Activated T-cell treated with anti-CD3 and anti-CD28 coated beads for 24 hours (primary cell): ENCODE data around the gene SGMS1.
"Not testable (repeated sequence)": the region's sequence is repeated elsewhere in the genome, so short reads cannot be mapped to it uniquely, and the experiment has no call there.

Experiments used
- DNase-seq: peaks from one replicate; pipeline ENCODE4 v3.0.0-alpha.2; 2020; ENCODE audit warnings: low read depth

The SGMS1 gene

DNA sequence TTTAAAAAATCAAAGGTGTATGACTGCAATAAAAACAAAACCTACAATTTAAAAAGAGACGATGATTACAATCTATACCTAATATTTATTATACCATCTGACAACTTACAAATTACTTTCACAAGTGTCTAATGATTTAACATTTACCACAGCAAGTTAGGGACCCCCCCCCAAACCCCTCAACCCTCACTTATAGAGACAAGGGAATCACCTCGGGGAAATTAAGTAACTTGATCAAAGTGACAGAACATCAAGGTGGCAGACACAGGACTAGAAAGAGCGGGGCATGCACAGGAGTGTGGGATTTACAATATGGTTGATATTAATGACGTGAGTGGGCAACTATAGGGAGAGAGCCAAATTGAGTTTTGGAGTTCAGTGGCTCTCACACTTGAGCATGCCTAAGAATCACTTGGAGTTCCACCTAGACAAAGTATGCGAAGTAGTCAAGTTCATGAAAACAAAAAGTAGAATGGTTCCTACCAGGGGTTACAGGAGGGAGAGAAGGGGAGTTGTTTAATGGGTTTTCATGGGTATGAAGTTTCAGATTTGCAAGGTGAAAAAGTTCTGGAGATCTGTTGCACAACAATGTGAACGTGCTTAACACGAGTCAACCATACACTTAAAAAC is 43.4 kb downstream of the SGMS1 start:
- no peak for DNase-seq

GRCh38 chr10:50579491-50580261 is 44.1 kb downstream of the SGMS1 start:
- DNase-seq, result no peak

DNA sequence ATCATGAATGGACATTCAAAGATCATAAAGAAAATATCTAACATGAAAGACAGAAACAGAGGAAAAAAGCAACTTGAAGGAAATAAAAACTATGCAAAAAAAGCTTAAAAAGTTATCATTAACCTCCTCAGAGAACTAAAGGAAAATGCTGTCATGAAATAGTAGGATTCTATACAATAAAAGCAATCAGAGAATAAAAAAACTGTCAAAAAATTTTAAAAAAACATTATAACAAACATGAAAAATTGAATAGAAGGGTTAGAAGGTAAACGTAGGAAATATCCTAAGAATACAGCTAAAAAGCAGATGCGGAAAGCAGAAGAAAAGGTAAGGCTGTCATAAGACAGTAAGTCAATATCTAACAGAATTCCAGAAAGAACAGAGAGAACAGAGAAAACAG is 44.8 kb downstream of the SGMS1 start:
- DNase-seq, result no peak

DNA sequence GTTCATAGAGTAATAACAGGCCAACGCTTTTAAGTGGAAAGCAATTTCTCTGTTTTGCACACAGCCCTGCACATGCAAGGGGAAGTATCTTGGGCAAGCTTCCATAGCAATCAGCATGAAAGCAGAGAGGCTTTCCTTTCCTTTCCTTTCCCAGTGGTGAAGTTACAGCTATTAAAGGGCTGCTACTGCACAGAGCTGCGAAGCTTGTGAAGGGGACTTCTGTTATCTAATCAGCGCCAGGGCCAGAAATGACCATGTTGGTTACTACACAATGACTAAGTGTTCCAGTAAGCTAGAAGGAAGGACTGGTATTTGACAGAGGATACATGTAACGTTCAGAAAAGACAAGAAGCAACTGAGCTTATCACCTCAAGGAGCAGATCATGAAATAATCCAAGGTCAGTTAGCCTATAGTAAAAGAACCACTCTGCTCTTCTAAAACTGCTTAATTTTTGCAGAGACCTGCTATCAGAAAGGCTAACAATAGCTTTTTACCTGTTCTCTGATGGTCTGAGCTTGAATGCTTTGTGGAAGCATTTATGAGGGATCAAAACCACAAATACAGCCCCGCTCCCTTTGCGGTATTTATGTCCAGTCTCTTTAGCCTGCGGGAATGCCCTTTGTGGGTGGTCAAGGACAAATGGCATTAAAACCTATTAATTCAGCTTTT is 45.9 kb downstream of the SGMS1 start:
- DNase-seq, result no peak

DNA sequence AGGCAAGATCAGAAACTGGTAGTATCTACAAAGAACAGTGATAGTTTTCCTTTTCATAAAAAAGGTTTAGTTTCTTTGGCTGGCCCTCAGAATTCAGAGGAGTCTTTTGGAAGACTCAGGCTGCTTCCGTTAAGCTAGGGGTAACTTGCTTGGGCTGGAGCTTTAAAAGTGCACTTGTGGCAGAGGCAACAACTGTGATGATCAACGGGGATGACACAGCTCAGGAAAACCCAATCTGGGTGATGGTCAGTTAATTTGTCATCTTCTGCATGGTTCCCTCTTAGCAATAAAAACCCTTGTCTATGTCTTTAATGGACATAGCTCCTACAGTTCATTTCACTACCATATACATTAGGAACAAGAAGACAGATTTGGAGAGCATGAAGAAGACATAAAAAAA is 46.7 kb downstream of the SGMS1 start:
- DNase-seq, result no peak

DNA sequence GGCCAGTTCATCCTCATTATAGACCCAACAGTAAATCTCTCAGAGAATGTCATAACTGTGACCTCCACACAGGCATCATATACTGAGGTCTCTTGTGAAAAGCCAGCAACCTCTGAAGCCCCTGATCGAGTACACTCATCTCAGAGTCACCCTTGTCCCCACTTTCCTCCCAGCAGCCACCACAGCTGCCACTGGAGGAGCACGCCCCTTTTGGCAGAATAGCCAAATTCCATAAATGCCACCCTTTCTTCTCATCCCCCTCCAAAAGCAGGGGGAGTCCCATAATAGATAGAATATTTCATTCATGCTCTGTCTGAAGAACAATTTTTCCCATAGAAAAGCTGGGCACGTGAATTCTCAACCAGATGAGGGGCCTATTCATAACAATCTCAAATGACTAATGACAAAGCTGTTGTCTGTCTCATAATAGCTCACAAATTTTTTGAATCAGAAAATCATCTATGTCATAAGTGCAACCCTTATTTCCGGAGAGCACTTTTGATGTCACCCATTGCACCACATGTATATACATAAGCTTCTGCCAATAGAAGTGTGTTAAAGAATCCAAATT is 47.4 kb downstream of the SGMS1 start:
- no peak for DNase-seq

- no peak for DNase-seq
Observed at GRCh38 chr10:50575477-50576244, 48.1 kb downstream of the SGMS1 start.

- no peak for DNase-seq
Observed at GRCh38 chr10:50574931-50575330, 48.8 kb downstream of the SGMS1 start.

GRCh38 chr10:50574305-50574704 is 49.5 kb downstream of the SGMS1 start:
- DNase-seq, result no peak

- no peak for DNase-seq
Observed at GRCh38 chr10:50572017-50572491, 51.7 kb downstream of the SGMS1 start.

- DNase-seq, result not testable (repeated sequence)
Observed at GRCh38 chr10:50568750-50569149, 55.0 kb downstream of the SGMS1 start.

DNA sequence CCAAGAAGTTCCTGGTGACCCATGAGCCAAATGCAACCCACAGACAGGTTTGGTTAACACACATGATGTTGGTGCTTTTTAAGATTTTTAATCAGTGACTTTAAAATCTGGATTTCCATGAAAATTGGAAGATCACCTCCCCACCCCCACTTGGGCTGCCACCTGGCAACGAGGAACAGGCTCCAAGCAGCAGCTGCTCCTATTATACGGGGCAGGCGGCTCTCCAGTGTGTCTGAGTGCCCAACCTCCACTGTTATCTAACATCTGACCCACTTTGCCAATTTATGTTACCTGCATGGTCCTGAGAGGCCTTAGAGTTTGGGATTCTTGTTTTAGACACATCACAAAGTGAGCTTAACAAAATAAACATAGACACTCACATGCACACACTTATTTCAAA is 56.4 kb downstream of the SGMS1 start:
- no peak for DNase-seq

DNA sequence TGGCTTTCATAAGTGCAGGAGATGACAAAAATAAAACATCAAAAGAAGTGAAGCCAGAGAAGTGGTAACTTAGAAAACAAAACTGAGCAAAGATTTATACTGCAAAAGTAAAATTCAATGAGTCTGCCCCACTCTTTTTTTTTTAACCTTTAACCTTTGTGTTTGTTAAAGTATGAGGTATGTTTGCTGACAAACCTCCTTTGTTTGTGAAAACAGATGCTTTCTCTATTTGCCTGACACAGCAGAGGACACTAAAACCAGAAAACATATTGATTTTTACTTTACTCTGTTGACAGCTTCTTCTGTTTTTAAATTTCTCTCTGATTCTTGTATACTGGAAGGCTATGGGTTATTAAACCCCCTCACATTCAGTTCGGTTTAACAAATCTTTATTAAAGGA is 57.6 kb downstream of the SGMS1 start:
- DNase-seq, result no peak

- DNase-seq, result no peak
Observed at GRCh38 chr10:50565301-50566083, 58.3 kb downstream of the SGMS1 start.

DNA sequence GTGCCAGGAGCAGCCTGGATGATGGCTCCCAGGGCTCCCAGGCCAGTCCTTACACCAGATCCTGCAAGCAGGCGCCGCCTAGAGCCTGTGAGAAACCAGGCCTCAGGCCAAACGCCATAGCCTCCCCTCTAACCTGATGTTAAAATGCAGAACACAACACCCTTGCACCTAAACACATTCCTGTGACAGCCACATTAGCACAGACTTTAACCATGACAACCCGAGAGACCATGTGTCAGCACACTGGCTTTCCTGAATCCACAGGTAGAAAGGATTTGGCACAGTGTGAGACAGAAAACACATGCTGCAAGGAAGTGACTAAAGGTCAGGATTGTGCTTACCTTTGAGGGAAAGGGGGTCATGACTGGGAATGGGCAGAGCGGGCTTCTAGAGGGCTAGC is 59.9 kb downstream of the SGMS1 start:
- no peak for DNase-seq

DNA sequence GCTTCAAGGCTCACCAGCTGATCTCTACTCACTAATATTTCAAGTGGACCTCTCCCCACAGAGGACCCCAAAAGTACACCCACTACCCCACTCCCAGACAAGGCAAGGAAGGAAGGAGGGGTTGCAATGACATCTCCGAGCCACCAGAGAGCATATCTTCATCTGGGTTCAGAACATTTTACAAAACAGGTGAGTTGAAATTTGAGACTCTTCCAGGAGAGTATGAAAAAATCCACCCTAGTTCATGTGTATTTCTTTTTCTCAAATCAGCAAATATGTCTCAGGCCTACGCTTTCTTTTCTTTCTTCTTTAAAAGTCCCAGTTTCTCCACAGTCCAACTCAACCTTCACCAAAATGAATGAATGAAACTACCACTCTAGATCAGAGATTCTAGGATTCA is 61.9 kb downstream of the SGMS1 start:
- no peak for DNase-seq

GRCh38 chr10:50561266-50561665 is 62.5 kb downstream of the SGMS1 start:
- DNase-seq, result no peak

- DNase-seq, result no peak
Observed at GRCh38 chr10:50560370-50560769, 63.4 kb downstream of the SGMS1 start.

GRCh38 chr10:50558371-50558770 is 65.4 kb downstream of the SGMS1 start:
- no peak for DNase-seq

- DNase-seq, result no peak
Observed at GRCh38 chr10:50557130-50557682, 66.5 kb downstream of the SGMS1 start.
